MM.1S (cell line): ENCODE data around the gene ZMYM4.

ENCODE experiments used
- DNase-seq: peaks from one replicate; pipeline ENCODE4 v3.0.0-alpha.2; 2015
- H2AFZ ChIP-seq: fragments of 300-600 bp; sonication (generic); 2 replicates; pipeline ENCODE4 v1.6.0; 2016; ENCODE audit warnings: antibody characterized with exemption, low read length
- H3F3A ChIP-seq: fragments of 300-600 bp; sonication (generic); 2 replicates; pipeline ENCODE4 v1.6.1; 2016; ENCODE audit warnings: mild to moderate bottlenecking, antibody characterized with exemption, low read length, moderate library complexity, mixed read lengths; ENCODE audit not compliant: insufficient read depth
- H3K27ac ChIP-seq: fragments of 300-600 bp; sonication (generic); 2 replicates; pipeline ENCODE4 v1.5.1; 2016; ENCODE audit warnings: mild to moderate bottlenecking, low read length
- H3K27me3 ChIP-seq: fragments of 300-600 bp; sonication (generic); replicated peaks from 2 replicates; pipeline ENCODE4 v1.6.0; 2016; ENCODE audit warnings: low read length; ENCODE audit not compliant: insufficient read depth
- H3K36me3 ChIP-seq: fragments of 300-600 bp; sonication (generic); replicated peaks from 2 replicates; pipeline ENCODE4 v1.6.1; 2016; ENCODE audit warnings: mild to moderate bottlenecking, low read length, mixed read lengths; ENCODE audit not compliant: insufficient read depth
- H3K4me1 ChIP-seq: fragments of 300-600 bp; sonication (generic); 2 replicates; pipeline ENCODE4 v1.6.1; 2016; ENCODE audit warnings: low read length, mixed read lengths
- H3K4me2 ChIP-seq: fragments of 300-600 bp; sonication (generic); 2 replicates; pipeline ENCODE4 v1.6.0; 2016; ENCODE audit warnings: low read depth, low read length
- H3K4me3 ChIP-seq: fragments of 300-600 bp; sonication (generic); 2 replicates; pipeline ENCODE4 v1.5.1; 2016; ENCODE audit warnings: low read length, mixed read lengths
- H3K79me2 ChIP-seq: fragments of 300-600 bp; sonication (generic); 2 replicates; pipeline ENCODE4 v1.6.1; 2016; ENCODE audit warnings: mixed run types, low read length, mixed read lengths
- H3K9ac ChIP-seq: fragments of 300-600 bp; sonication (generic); 2 replicates; pipeline ENCODE4 v1.6.1; 2016; ENCODE audit warnings: low read length, mixed read lengths
- H3K9me2 ChIP-seq: fragments of 300-600 bp; sonication (generic); replicated peaks from 2 replicates; pipeline ENCODE4 v1.6.1; 2016; ENCODE audit warnings: mild to moderate bottlenecking, low read length, mixed read lengths; ENCODE audit not compliant: insufficient read depth
- H3K9me3 ChIP-seq: fragments of 300-600 bp; sonication (generic); replicated peaks from 2 replicates; pipeline ENCODE4 v1.6.1; 2016; ENCODE audit warnings: mild to moderate bottlenecking, low read length, mixed read lengths; ENCODE audit not compliant: insufficient read depth
- H4K20me1 ChIP-seq: fragments of 300-600 bp; sonication (generic); 2 replicates; pipeline ENCODE4 v1.6.1; 2016; ENCODE audit warnings: mild to moderate bottlenecking, low read length, moderate library complexity, mixed read lengths; ENCODE audit not compliant: insufficient read depth
- EZH2 ChIP-seq: fragments of 300-600 bp; sonication (generic); optimal IDR thresholded peaks from 2 replicates; pipeline ENCODE3; 2017; ENCODE audit warnings: low read depth, mild to moderate bottlenecking, antibody characterized with exemption, low read length, mixed read lengths
- EZH2phosphoT487 ChIP-seq: fragments of 300-600 bp; sonication (generic); IDR thresholded peaks from 2 replicates; pipeline ENCODE4 v1.6.1; 2018; ENCODE audit warnings: antibody characterized with exemption, low read length
- TF ChIP-seq, protein P1 (sequence below): fragments of 300-600 bp; sonication (generic); IDR thresholded peaks from 2 replicates; pipeline ENCODE4 v1.5.1; 2016; ENCODE audit warnings: antibody characterized with exemption, low read length, mixed read lengths

ZMYM4 gene

DNA sequence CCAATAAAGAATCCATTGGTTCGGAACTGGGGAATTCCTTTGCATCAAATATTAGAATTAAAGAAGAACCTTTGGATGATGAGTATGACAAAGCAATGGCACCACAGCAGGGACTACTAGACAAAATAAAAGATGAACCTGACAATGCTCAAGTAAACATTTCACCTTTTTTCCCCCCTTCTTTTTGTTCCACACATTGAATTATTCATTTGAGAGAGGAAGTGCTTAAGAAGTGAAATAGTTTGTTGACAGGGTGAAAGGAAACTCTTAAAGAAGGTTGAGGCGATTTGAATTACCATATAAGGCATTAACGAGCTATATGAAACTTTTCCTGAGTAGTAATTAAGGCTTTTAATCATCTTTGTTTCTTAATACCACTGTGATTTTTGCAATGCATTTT is 93.1 kb downstream of the ZMYM4 start:
- no peak overlapping the region for H2AFZ ChIP-seq
- TF ChIP-seq EZH2phosphoT487 (no peak), EZH2 (no peak)
- TF ChIP-seq, protein P1, sequence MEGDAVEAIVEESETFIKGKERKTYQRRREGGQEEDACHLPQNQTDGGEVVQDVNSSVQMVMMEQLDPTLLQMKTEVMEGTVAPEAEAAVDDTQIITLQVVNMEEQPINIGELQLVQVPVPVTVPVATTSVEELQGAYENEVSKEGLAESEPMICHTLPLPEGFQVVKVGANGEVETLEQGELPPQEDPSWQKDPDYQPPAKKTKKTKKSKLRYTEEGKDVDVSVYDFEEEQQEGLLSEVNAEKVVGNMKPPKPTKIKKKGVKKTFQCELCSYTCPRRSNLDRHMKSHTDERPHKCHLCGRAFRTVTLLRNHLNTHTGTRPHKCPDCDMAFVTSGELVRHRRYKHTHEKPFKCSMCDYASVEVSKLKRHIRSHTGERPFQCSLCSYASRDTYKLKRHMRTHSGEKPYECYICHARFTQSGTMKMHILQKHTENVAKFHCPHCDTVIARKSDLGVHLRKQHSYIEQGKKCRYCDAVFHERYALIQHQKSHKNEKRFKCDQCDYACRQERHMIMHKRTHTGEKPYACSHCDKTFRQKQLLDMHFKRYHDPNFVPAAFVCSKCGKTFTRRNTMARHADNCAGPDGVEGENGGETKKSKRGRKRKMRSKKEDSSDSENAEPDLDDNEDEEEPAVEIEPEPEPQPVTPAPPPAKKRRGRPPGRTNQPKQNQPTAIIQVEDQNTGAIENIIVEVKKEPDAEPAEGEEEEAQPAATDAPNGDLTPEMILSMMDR, result no peak
- no peak overlapping the region for H3K9ac ChIP-seq
- no peaks in the 10 kb centered on the region for H3K9me3 ChIP-seq
- DNase-seq, result no peak
- H3K9me2 ChIP-seq, result no peaks in the 10 kb centered on the region
- H4K20me1 ChIP-seq, result no peaks in the 10 kb centered on the region
- H3K27me3 ChIP-seq, result no peaks in the 10 kb centered on the region
- H3K79me2 ChIP-seq, result no peaks in the 10 kb centered on the region
- H3K4me2 ChIP-seq, result no peak overlapping the region
- H3K4me1 ChIP-seq, result no peaks in the 10 kb centered on the region
- no peak overlapping the region for H3K27ac ChIP-seq
- no peaks in the 10 kb centered on the region; the same call in 1 of the 2 replicates for H3K36me3 ChIP-seq
- H3F3A ChIP-seq, result no peaks in the 10 kb centered on the region
- H3K4me3 ChIP-seq, result no peak overlapping the region

DNA sequence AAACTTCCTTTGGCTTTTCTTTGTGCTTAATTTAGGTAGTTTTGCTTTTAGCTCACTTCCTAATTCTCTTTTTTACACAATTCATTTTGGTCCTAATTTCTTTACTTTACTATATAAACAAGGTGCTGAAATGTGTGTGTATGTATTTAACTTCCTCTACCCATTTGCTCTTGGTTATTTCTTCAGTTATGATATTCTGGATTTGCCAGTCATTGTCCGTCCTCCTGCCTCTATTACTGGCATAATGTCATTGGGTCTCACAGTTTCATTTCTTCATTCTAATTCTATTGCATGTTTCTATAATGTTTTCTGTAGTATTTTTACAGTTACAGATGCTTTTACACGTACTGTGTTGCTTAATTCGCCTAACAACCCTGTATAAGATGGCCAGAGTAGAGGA is 96.2 kb downstream of the ZMYM4 start:
- Histone ChIP-seq H3K27ac (no peak overlapping the region), H4K20me1 (no peaks in the 10 kb centered on the region), H3K9me2 (no peaks in the 10 kb centered on the region), H2AFZ (no peak overlapping the region), H3K4me3 (no peak overlapping the region), H3F3A (0 out of 2 replicates have a peak, but pooled peaks cover 1% of the 10 kb centered on the region), H3K36me3 (no peaks in the 10 kb centered on the region; the same call in 1 of the 2 replicates), H3K4me1 (no peaks in the 10 kb centered on the region), H3K79me2 (no peaks in the 10 kb centered on the region), H3K9me3 (no peaks in the 10 kb centered on the region), H3K9ac (no peak overlapping the region), H3K27me3 (no peaks in the 10 kb centered on the region), H3K4me2 (no peak overlapping the region)
- no peak for DNase-seq
- no peak for TF ChIP-seq EZH2
- TF ChIP-seq EZH2phosphoT487, result no peak
- TF ChIP-seq, protein P1, result no peak

DNA sequence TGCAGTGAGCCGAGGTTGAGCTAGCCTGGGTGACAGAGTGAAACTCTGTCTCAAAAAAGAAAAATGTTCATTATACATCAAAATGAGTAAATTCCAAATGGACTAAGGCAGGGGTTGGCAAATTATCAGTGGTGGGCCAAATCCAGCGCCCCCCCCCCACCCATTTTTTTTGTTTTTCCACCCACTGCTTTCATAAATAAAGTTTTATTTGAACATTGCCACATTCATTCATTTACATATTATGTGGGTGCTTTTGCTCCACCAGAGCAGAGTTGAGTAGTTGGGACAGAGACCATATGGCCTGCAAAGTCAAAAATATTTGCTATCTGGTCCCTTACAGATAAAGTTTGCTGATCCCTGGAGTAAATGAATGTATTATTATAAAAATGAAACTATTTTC is 99.4 kb downstream of the ZMYM4 start:
- H3K27ac ChIP-seq, result no peak overlapping the region
- no peak overlapping the region for H3K4me3 ChIP-seq
- H3K9me2 ChIP-seq, result no peaks in the 10 kb centered on the region
- no peaks in the 10 kb centered on the region for H3K79me2 ChIP-seq
- H3K9ac ChIP-seq, result no peak overlapping the region
- TF ChIP-seq EZH2 (no peak), EZH2phosphoT487 (no peak)
- TF ChIP-seq, protein P1, result no peak
- H3K27me3 ChIP-seq, result no peaks in the 10 kb centered on the region
- H3K4me2 ChIP-seq, result no peak overlapping the region
- DNase-seq, result no peak
- H3F3A ChIP-seq, result 0 out of 2 replicates have a peak, but pooled peaks cover 7% of the 10 kb centered on the region
- H4K20me1 ChIP-seq, result no peaks in the 10 kb centered on the region
- no peaks in the 10 kb centered on the region for H3K9me3 ChIP-seq
- no peaks in the 10 kb centered on the region for H3K4me1 ChIP-seq
- H2AFZ ChIP-seq, result no peak overlapping the region
- no peaks in the 10 kb centered on the region; the same call in 1 of the 2 replicates for H3K36me3 ChIP-seq
